Measurements from ENCODE around the gene EIF4G1.
A peak's percentile ranks its signal among the peaks of the same experiment; 100 is the strongest.

The EIF4G1 gene

DNA sequence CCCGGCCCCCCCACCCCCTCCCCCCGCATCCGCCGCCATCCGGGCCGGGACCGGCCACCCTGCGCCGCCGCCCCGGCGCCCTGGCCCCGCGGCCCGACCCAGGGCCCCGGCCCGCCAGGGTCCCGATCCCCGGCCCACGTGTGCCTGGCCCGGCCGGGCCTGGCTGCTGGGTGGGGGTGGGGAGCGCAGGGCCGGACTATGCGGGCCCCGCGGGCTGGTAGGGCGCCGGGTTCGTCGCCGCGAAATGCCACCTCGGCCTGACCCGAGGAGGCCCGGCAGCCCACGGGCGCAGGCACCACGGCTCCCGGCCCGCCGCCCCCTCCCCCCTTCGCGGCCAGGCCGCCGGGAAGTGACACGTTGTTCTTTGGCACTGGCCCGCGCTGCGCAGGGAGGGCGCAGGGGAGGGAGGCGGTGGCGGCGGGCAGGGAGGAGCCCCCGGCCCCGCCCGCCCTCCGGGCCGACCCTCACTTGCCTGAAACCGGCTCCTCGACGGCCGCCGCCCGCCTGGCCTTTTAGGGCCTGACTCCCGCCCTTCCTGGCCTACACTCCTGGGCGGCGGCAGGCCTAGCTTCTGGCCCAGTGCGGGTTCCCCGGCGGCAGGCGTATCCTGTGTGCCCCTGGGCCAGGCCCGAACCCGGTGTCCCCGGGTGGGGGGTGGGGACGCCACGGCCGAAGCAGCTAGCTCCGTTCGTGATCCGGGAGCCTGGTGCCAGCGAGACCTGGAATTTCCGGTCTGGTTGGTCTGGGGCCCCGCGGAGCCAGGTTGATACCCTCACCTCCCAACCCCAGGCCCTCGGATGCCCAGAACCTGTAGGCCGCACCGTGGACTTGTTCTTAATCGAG, 515 bp downstream of the EIF4G1 start:
- Mint-ChIP-seq H3K4me1 (peaks cover 34% of the 10 kb centered on the region), H3K9me3 (no peaks in the 10 kb centered on the region), H3K27ac (ENCODE audit: low read depth) (peak overlapping the region; percentile 84), H3K36me3 (ENCODE audit: insufficient read depth) (peaks cover 32% of the 10 kb centered on the region), H3K27me3 (no peaks in the 10 kb centered on the region), H3K4me3 (peak overlapping the region; percentile 76)
- DNase-seq (ENCODE audit: low spot score in 2 of 2), result peak; percentile 56 to 64
- ATAC-seq (replicated peaks; ENCODE audit: extremely low read depth, poor library complexity, severe bottlenecking), result peak; percentile 72

DNA sequence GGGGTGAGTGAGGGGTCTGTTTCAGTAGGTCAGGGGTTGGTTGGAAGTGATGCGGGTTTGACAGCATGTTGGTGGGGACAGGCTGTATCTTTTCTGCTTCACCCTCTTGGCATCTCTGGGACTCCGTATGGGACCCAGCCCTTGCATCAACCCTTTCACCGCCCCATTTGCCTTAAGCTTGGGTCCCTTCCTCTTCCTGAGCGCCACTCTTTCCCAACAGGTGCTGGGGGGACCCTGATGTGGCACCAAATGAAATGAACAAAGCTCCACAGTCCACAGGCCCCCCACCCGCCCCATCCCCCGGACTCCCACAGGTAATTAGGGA, 1.1 kb downstream of the EIF4G1 start:
- ATAC-seq (replicated peaks; ENCODE audit: extremely low read depth, poor library complexity, severe bottlenecking) (no peak), DNase-seq (ENCODE audit: low spot score in 2 of 2) (no peak)
- H3K27ac Mint-ChIP-seq (ENCODE audit: low read depth), result peak overlapping the region; percentile 84
- H3K36me3 Mint-ChIP-seq (ENCODE audit: insufficient read depth), result peaks cover 35% of the 10 kb centered on the region
- H3K9me3 Mint-ChIP-seq, result no peaks in the 10 kb centered on the region
- peaks cover 35% of the 10 kb centered on the region for H3K4me1 Mint-ChIP-seq
- H3K4me3 Mint-ChIP-seq, result peak overlapping the region; percentile 76
- H3K27me3 Mint-ChIP-seq, result no peaks in the 10 kb centered on the region

DNA sequence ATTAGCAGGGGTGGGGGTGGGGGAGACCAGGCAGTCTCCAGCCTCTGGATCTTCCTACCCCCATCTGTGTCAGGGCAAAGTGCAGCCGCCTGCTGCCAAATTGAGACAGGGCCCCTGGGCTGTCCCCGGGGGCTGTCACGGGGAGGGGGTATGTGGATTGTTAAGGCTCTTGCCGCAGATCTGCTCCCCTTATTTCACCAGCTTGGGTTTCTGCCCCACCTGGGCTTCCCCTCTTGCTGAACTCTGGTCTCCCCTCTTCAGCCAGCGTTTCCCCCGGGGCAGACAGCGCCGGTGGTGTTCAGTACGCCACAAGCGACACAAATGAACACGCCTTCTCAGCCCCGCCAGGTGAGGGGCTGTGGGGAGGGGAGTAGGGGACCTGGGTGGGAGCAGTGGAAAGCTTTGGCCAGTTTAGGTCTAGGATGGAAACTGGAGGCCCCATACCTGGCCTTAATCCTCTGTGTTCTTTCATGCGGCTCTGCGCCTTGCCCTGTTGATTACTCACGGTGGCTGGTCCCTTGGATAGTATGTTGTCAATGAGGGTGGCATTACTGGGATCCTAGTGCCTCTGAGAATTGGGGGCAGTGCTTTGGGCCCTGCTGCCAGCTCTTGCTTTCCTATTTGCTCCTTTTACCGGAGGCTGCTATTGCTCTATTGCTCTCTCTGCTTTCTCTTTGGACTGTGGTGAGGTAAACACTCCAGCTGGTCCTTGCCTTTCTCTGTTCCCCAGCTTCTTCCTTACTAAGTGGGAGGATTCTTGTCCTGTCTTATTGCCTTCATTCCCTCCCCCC, 1.7 kb downstream of the EIF4G1 start:
- Mint-ChIP-seq H3K27me3 (no peaks in the 10 kb centered on the region), H3K9me3 (no peaks in the 10 kb centered on the region), H3K36me3 (ENCODE audit: insufficient read depth) (peaks cover 39% of the 10 kb centered on the region), H3K4me3 (peak overlapping the region; percentile 76), H3K27ac (ENCODE audit: low read depth) (peak overlapping the region; percentile 84), H3K4me1 (peaks cover 39% of the 10 kb centered on the region)
- DNase-seq (ENCODE audit: low spot score in 2 of 2) (no peak), ATAC-seq (replicated peaks; ENCODE audit: extremely low read depth, poor library complexity, severe bottlenecking) (no peak)

- Mint-ChIP-seq H3K4me1 (peaks cover 39% of the 10 kb centered on the region), H3K36me3 (ENCODE audit: insufficient read depth) (peaks cover 40% of the 10 kb centered on the region)
These were observed 2.4 kb downstream of the EIF4G1 start for GRCh38 chr3:184316792-184317191.

GRCh38 chr3:184317201-184317600, 2.8 kb downstream of the EIF4G1 start:
- no peaks in the 10 kb centered on the region for H3K27me3 Mint-ChIP-seq
- ATAC-seq (replicated peaks; ENCODE audit: extremely low read depth, poor library complexity, severe bottlenecking) (no peak), DNase-seq (ENCODE audit: low spot score in 2 of 2) (no peak)
- peak overlapping the region; percentile 27 for H3K4me3 Mint-ChIP-seq
- H3K4me1 Mint-ChIP-seq, result peaks cover 39% of the 10 kb centered on the region
- no peaks in the 10 kb centered on the region for H3K9me3 Mint-ChIP-seq
- H3K27ac Mint-ChIP-seq (ENCODE audit: low read depth), result peak overlapping the region; percentile 78
- peaks cover 44% of the 10 kb centered on the region for H3K36me3 Mint-ChIP-seq (ENCODE audit: insufficient read depth)

More at GRCh38 chr3:184316792-184317191, 2.4 kb downstream of the EIF4G1 start:
- peak overlapping the region; percentile 76 for H3K4me3 Mint-ChIP-seq
- ATAC-seq (replicated peaks; ENCODE audit: extremely low read depth, poor library complexity, severe bottlenecking), result no peak
- no peak for DNase-seq (ENCODE audit: low spot score in 2 of 2)
- no peaks in the 10 kb centered on the region for H3K27me3 Mint-ChIP-seq
- H3K9me3 Mint-ChIP-seq, result no peaks in the 10 kb centered on the region
- H3K27ac Mint-ChIP-seq (ENCODE audit: low read depth), result peak overlapping the region; percentile 84

GRCh38 chr3:184320104-184320445, 5.7 kb downstream of the EIF4G1 start:
- ATAC-seq (replicated peaks; ENCODE audit: extremely low read depth, poor library complexity, severe bottlenecking) (no peak), DNase-seq (ENCODE audit: low spot score in 2 of 2) (no peak)
- Mint-ChIP-seq H3K4me3 (no peak overlapping the region), H3K27me3 (no peaks in the 10 kb centered on the region), H3K27ac (ENCODE audit: low read depth) (no peak overlapping the region), H3K9me3 (no peaks in the 10 kb centered on the region), H3K4me1 (peaks cover 44% of the 10 kb centered on the region), H3K36me3 (ENCODE audit: insufficient read depth) (peaks cover 66% of the 10 kb centered on the region)

DNA sequence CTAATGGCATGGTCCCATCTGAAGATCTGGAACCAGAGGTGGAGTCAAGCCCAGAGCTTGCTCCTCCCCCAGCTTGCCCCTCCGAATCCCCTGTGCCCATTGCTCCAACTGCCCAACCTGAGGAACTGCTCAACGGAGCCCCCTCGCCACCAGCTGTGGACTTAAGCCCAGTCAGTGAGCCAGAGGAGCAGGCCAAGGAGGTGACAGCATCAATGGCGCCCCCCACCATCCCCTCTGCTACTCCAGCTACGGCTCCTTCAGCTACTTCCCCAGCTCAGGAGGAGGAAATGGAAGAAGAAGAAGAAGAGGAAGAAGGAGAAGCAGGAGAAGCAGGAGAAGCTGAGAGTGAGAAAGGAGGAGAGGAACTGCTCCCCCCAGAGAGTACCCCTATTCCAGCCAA, 7.3 kb downstream of the EIF4G1 start:
- DNase-seq (ENCODE audit: low spot score in 2 of 2), result no peak
- H3K4me1 Mint-ChIP-seq, result peaks cover 36% of the 10 kb centered on the region
- ATAC-seq (replicated peaks; ENCODE audit: extremely low read depth, poor library complexity, severe bottlenecking), result no peak
- H3K27ac Mint-ChIP-seq (ENCODE audit: low read depth), result peak overlapping the region; percentile 14
- no peak overlapping the region for H3K4me3 Mint-ChIP-seq
- no peaks in the 10 kb centered on the region for H3K27me3 Mint-ChIP-seq
- no peaks in the 10 kb centered on the region for H3K9me3 Mint-ChIP-seq
- H3K36me3 Mint-ChIP-seq (ENCODE audit: insufficient read depth), result peaks cover 66% of the 10 kb centered on the region

GRCh38 chr3:184322731-184323487, 8.5 kb downstream of the EIF4G1 start:
- ATAC-seq (replicated peaks; ENCODE audit: extremely low read depth, poor library complexity, severe bottlenecking), result no peak
- Mint-ChIP-seq H3K27ac (ENCODE audit: low read depth) (no peak overlapping the region), H3K4me3 (no peak overlapping the region), H3K4me1 (peaks cover 24% of the 10 kb centered on the region), H3K9me3 (no peaks in the 10 kb centered on the region), H3K27me3 (no peaks in the 10 kb centered on the region), H3K36me3 (ENCODE audit: insufficient read depth) (peaks cover 71% of the 10 kb centered on the region)
- DNase-seq (ENCODE audit: low spot score in 2 of 2), result no peak

- Mint-ChIP-seq H3K36me3 (ENCODE audit: insufficient read depth) (peaks cover 72% of the 10 kb centered on the region), H3K4me3 (no peak overlapping the region), H3K27ac (ENCODE audit: low read depth) (no peak overlapping the region), H3K27me3 (no peaks in the 10 kb centered on the region), H3K4me1 (peaks cover 21% of the 10 kb centered on the region), H3K9me3 (no peaks in the 10 kb centered on the region)
- ATAC-seq (replicated peaks; ENCODE audit: extremely low read depth, poor library complexity, severe bottlenecking), result no peak
- no peak for DNase-seq (ENCODE audit: low spot score in 2 of 2)
These were observed 9.3 kb downstream of the EIF4G1 start for GRCh38 chr3:184323696-184324095.

DNA sequence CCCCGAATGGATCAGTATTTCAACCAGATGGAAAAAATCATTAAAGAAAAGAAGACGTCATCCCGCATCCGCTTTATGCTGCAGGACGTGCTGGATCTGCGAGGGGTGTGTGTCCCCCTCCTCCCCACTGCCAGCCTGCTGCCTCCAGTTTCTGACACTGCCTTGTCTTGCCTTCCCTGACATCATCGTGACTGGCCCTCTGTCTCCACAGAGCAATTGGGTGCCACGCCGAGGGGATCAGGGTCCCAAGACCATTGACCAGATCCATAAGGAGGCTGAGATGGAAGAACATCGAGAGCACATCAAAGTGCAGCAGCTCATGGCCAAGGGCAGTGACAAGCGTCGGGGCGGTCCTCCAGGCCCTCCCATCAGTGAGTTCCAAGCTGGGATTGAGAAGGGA, 10.9 kb downstream of the EIF4G1 start:
- ATAC-seq (replicated peaks; ENCODE audit: extremely low read depth, poor library complexity, severe bottlenecking), result no peak
- no peak overlapping the region for H3K27ac Mint-ChIP-seq (ENCODE audit: low read depth)

GRCh38 chr3:184325715-184326369, 11.4 kb downstream of the EIF4G1 start:
- Mint-ChIP-seq H3K27me3 (no peaks in the 10 kb centered on the region), H3K4me3 (no peak overlapping the region), H3K27ac (ENCODE audit: low read depth) (no peak overlapping the region), H3K36me3 (ENCODE audit: insufficient read depth) (peaks cover 76% of the 10 kb centered on the region), H3K9me3 (no peaks in the 10 kb centered on the region), H3K4me1 (peaks cover 11% of the 10 kb centered on the region)
- ATAC-seq (replicated peaks; ENCODE audit: extremely low read depth, poor library complexity, severe bottlenecking) (no peak), DNase-seq (ENCODE audit: low spot score in 2 of 2) (no peak)

More for the DNA sequence above, 10.9 kb downstream of the EIF4G1 start:
- peaks cover 80% of the 10 kb centered on the region for H3K36me3 Mint-ChIP-seq (ENCODE audit: insufficient read depth)
- H3K27me3 Mint-ChIP-seq, result no peaks in the 10 kb centered on the region
- no peak overlapping the region for H3K4me3 Mint-ChIP-seq
- no peaks in the 10 kb centered on the region for H3K9me3 Mint-ChIP-seq
- no peak for DNase-seq (ENCODE audit: low spot score in 2 of 2)
- H3K4me1 Mint-ChIP-seq, result peaks cover 16% of the 10 kb centered on the region

DNA sequence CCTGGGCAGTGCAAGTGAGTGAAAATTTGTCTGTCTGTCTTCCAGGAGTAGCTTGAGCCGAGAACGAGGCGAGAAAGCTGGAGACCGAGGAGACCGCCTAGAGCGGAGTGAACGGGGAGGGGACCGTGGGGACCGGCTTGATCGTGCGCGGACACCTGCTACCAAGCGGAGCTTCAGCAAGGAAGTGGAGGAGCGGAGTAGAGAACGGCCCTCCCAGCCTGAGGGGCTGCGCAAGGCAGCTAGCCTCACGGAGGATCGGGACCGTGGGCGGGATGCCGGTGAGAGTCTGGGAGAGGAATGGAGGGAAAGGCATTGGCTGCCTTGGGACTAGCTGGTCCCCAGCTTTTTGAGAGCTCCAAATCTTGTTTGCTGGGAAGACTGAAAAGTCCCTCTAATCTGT, 12.8 kb downstream of the EIF4G1 start:
- ATAC-seq (replicated peaks; ENCODE audit: extremely low read depth, poor library complexity, severe bottlenecking), result no peak
- Mint-ChIP-seq H3K9me3 (no peaks in the 10 kb centered on the region), H3K36me3 (ENCODE audit: insufficient read depth) (peaks cover 80% of the 10 kb centered on the region)

More for the DNA sequence above, 12.8 kb downstream of the EIF4G1 start:
- Mint-ChIP-seq H3K4me3 (no peak overlapping the region), H3K27me3 (no peaks in the 10 kb centered on the region), H3K27ac (ENCODE audit: low read depth) (peak overlapping the region; percentile 71), H3K4me1 (peaks cover 11% of the 10 kb centered on the region)
- no peak for DNase-seq (ENCODE audit: low spot score in 2 of 2)
